HepG2 (cell line): Measurements from ENCODE around the gene CREB3. TPM values are rescaled to one million over a fixed set of nuclear protein-coding genes. Genes with fewer than 3 reads are reported as not detected.

Source experiments
- ATAC-seq: fragments of 200-7000 bp; cut with Tn5 transposase; 3 replicates; pipeline ENCODE4 v1.9.1; 2020; ENCODE audit warnings: mild to moderate bottlenecking, moderate library complexity
- BruUV-seq: library from RNA; stranded (reverse); fragments of 400-500 nt; replicated peaks from 2 replicates; lab custom pipeline; 2021; lab: Mats Ljungman, UMichigan
- CTCF ChIA-PET: fragments of 300-600 bp; formaldehyde crosslinking; extraction: SDS; loops from one replicate; lab custom pipeline; 2021; ENCODE audit warnings: low total read pairs, inconsistent platforms, low intra/inter-chr PET ratio; lab: Yijun Ruan, JAX
- POLR2A ChIA-PET: fragments of 350-600 bp; sonication (Branson Sonifier 250); formaldehyde crosslinking; loops from one replicate; lab custom pipeline; 2020; ENCODE audit warnings: antibody characterized with exemption, inconsistent platforms; lab: Yijun Ruan, JAX
- DNase-seq: peaks from one replicate; pipeline ENCODE4 v3.0.0-alpha.2; 2015; ENCODE audit warnings: low spot score
- FAIRE-seq: peaks from 3 replicates; lab custom pipeline; 2011; peaks lifted over from hg19 to GRCh38; lab: Jason Lieb, UNC
- H2AFZ ChIP-seq: one replicate; pipeline ENCODE4 v1.6.1; 2011; ENCODE audit warnings: low read length, inconsistent platforms
- H3K27ac ChIP-seq: fragments of 300-600 bp; 3 replicates; pipeline ENCODE4 v1.8.0; 2011; ENCODE audit warnings: mixed run types, mild to moderate bottlenecking, mixed read lengths, low read length, inconsistent platforms; ENCODE audit not compliant: insufficient read depth; ENCODE audit errors: extremely low read length
- H3K27me3 ChIP-seq, 2 experiments: fragments of 200-600 bp in 1 of 2; 2 replicates in 1 of 2; 3 replicates in 1 of 2; pipeline versions ENCODE4 v1.6.0 to v1.8.0; 2011; ENCODE audit warnings: low read length in 2 of 2, mild to moderate bottlenecking in 2 of 2, moderate library complexity in 2 of 2, inconsistent platforms in 1 of 2; ENCODE audit not compliant: insufficient read depth in 2 of 2, control insufficient read depth in 1 of 2
- H3K36me3 ChIP-seq, 2 experiments: fragments of 200-600 bp in 1 of 2; replicated peaks in 1 of 2; 2 replicates in 1 of 2; 3 replicates in 1 of 2; pipeline versions ENCODE4 v1.5.1 to v1.8.0; 2011; ENCODE audit warnings: low read length in 2 of 2, inconsistent platforms in 1 of 2; ENCODE audit not compliant: insufficient read depth in 2 of 2, control insufficient read depth in 1 of 2
- H3K4me1 ChIP-seq: 2 replicates; pipeline ENCODE4 v1.5.1; 2012; ENCODE audit warnings: low read length, inconsistent platforms; ENCODE audit not compliant: insufficient read depth
- H3K4me2 ChIP-seq: 2 replicates; pipeline ENCODE4 v1.6.0; 2011; ENCODE audit warnings: low read depth, low read length, inconsistent platforms
- H3K4me3 ChIP-seq, 3 experiments: fragments of 200-600 bp in 1 of 3; sonication (generic), shearing (Covaris generic) in 1 of 3; replicated peaks in 1 of 3; 2 replicates each; pipeline ENCODE4 v1.5.1; 2011 to 2016; ENCODE audit warnings: low read length in 3 of 3, inconsistent platforms in 2 of 3, low read depth in 2 of 3, mild to moderate bottlenecking in 2 of 3, control low read depth in 1 of 3, mixed read lengths in 1 of 3; ENCODE audit not compliant: insufficient read depth in 1 of 3
- H3K79me2 ChIP-seq: one replicate; pipeline ENCODE4 v1.6.1; 2011; ENCODE audit warnings: low read length, inconsistent platforms; ENCODE audit not compliant: insufficient read depth
- H3K9ac ChIP-seq: 2 replicates; pipeline ENCODE4 v1.6.0; 2011; ENCODE audit warnings: mild to moderate bottlenecking, low read depth, low read length, inconsistent platforms; ENCODE audit not compliant: insufficient read depth
- H3K9me3 ChIP-seq: 2 replicates; pipeline ENCODE4 v1.5.1; 2012; ENCODE audit warnings: mild to moderate bottlenecking, low read length
- H4K20me1 ChIP-seq: 2 replicates; pipeline ENCODE4 v1.6.0; 2011; ENCODE audit warnings: inconsistent platforms, mild to moderate bottlenecking, low read length, moderate library complexity; ENCODE audit not compliant: insufficient read depth
- CAMTA2 ChIP-seq: sonication (generic); formaldehyde crosslinking; IDR thresholded peaks from 2 replicates; pipeline ENCODE4 v1.4.0; 2020; ENCODE audit warnings: mild to moderate bottlenecking, missing genetic modification reagents, borderline replicate concordance
- KLF9 ChIP-seq: IDR thresholded peaks from 2 replicates; pipeline ENCODE4 v1.6.1; 2016; ENCODE audit warnings: low read depth
- MAFF ChIP-seq: IDR thresholded peaks from 2 replicates; pipeline ENCODE4 v1.6.1; 2011; ENCODE audit warnings: low read depth, low read length, improper control_type of control experiment
- MAFK ChIP-seq, 2 experiments: IDR thresholded peaks in 1 of 2; conservative IDR thresholded peaks in 1 of 2; 2 replicates each; pipeline ENCODE4 v1.6.1; 2011; ENCODE audit warnings: improper control_type of control experiment in 2 of 2, low read length in 2 of 2
- NCOA1 ChIP-seq: sonication (generic); formaldehyde crosslinking; IDR thresholded peaks from 2 replicates; pipeline ENCODE4 v1.9.0; 2021; ENCODE audit warnings: missing genetic modification reagents
- PAWR ChIP-seq: sonication (generic); formaldehyde crosslinking; IDR thresholded peaks from 2 replicates; pipeline ENCODE4 v1.4.0; 2020; ENCODE audit warnings: missing genetic modification reagents, mild to moderate bottlenecking, borderline replicate concordance
- RFX5 ChIP-seq: IDR thresholded peaks from 2 replicates; pipeline ENCODE4 v1.6.1; 2011; ENCODE audit warnings: low read depth, low read length, improper control_type of control experiment
- SIX4 ChIP-seq: sonication (generic); formaldehyde crosslinking; IDR thresholded peaks from 2 replicates; pipeline ENCODE4 v1.4.0; 2020; ENCODE audit warnings: missing genetic modification reagents
- SOX13 ChIP-seq, 3 experiments: fragments of 450-650 bp in 1 of 3; sonication (generic) in 1 of 3; formaldehyde crosslinking in 1 of 3; IDR thresholded peaks in 2 of 3; conservative IDR thresholded peaks in 1 of 3; 2 replicates each; pipeline versions ENCODE4 v1.5.0 to v1.6.1; 2016 to 2020; ENCODE audit warnings: antibody characterized with exemption in 1 of 3, mild to moderate bottlenecking in 1 of 3, missing compliant biosample characterization in 1 of 3, missing genetic modification reagents in 1 of 3, moderate library complexity in 1 of 3
- TAF15 ChIP-seq: fragments of 200-400 bp; formaldehyde crosslinking; IDR thresholded peaks from one replicate; pipeline ENCODE4 v1.6.1; 2018; ENCODE audit warnings: mild to moderate bottlenecking, low read depth, low read length; ENCODE audit not compliant: poor library complexity, severe bottlenecking
- TEAD2 ChIP-seq: sonication (generic); formaldehyde crosslinking; IDR thresholded peaks from 2 replicates; pipeline ENCODE4 v1.9.0; 2021; ENCODE audit warnings: missing genetic modification reagents
- ZKSCAN8 ChIP-seq: IDR thresholded peaks from 2 replicates; pipeline ENCODE4 v1.6.1; 2016; ENCODE audit warnings: borderline replicate concordance, missing genetic modification reagents, missing compliant biosample characterization
- ZNF10 ChIP-seq: sonication (generic); formaldehyde crosslinking; IDR thresholded peaks from 2 replicates; pipeline ENCODE4 v1.4.0; 2020; ENCODE audit warnings: mild to moderate bottlenecking, low read depth, missing genetic modification reagents, borderline replicate concordance
- ZNF687 ChIP-seq: sonication (generic); formaldehyde crosslinking; IDR thresholded peaks from 2 replicates; pipeline ENCODE4 v1.5.1; 2020; ENCODE audit warnings: mild to moderate bottlenecking, missing genetic modification reagents, moderate library complexity
- ZSCAN9 ChIP-seq: IDR thresholded peaks from 2 replicates; pipeline ENCODE4 v1.6.1; 2016; ENCODE audit warnings: borderline replicate concordance
- WGBS: methylation state at CpG from one replicate; pipeline ENCODE4 v1.1.6; 2017; ENCODE audit warnings: low lambda C conversion rate; 5-methylcytosine and 5-hydroxymethylcytosine counted together
- in situ Hi-C: cut with HindIII; loops from 2 replicates; pipeline ENCODE4 v1.10.0; 2017; ENCODE audit warnings: low pct_unique_long_range_greater_than_20kb; ENCODE audit not compliant: extremely low pct_ligation_motif_present
- intact Hi-C: fragments of 100-400 bp; cut with micrococcal nuclease; formaldehyde crosslinking; loops from one replicate; pipeline ENCODE4 v1.10.0; 2022; ENCODE audit not compliant: unreplicated experiment
- polyA plus RNA-seq, 8 experiments: library from polyadenylated mRNA; depleted of rRNA in 3 of 8; stranded (reverse) in 7 of 8; unstranded in 1 of 8; fragments of >200 nt; fragmentation: Illumina TruSeq in 4 of 8; extraction: Trizol in 4 of 8; gene quantifications; 2 replicates each; pipeline versions ENCODE4 v1.2.1 to v1.2.3, GENCODE V29; 2011 to 2016; ENCODE audit warnings: low read depth in 4 of 8, missing spikeins in 1 of 8, mixed read lengths in 1 of 8; ENCODE audit not compliant: insufficient read depth in 1 of 8
- total RNA-seq, 5 experiments: library from RNA; depleted of rRNA; stranded (reverse); fragments of >200 nt; fragmentation: Illumina TruSeq; extraction: Trizol; gene quantifications; 2 replicates each; pipeline ENCODE4 v1.2.3, GENCODE V29; 2016; ENCODE audit warnings: low read depth in 1 of 5

Gene CREB3
- total and polyA plus RNA-seq, 2 of the 13 experiments (the other 11 are each of a cell fraction or from before 2014, with no cell fraction given): 11.1 to 34.2 TPM

GRCh38 chr9:35767458-35767857 is 35.0 kb downstream of the CREB3 start:
- no peak overlapping the region for H3K9ac ChIP-seq
- no peaks in the 10 kb centered on the region for H3K9me3 ChIP-seq
- H3K27ac ChIP-seq: no peak overlapping the region
- ChIA-PET CTCF (no interaction called here), POLR2A (no interaction called here)
- H4K20me1 ChIP-seq: no peaks in the 10 kb centered on the region
- H3K4me1 ChIP-seq: peaks cover 26% of the 10 kb centered on the region
- intact Hi-C loops: no loop called here
- no peaks in the 10 kb centered on the region for H3K36me3 ChIP-seq
- FAIRE-seq (no peak), ATAC-seq (no peak), DNase-seq (no peak)
- H3K4me3 ChIP-seq: no peak overlapping the region
- H3K4me2 ChIP-seq: no peak overlapping the region
- WGBS: 93% methylated on average over 1 of the region's 1 CpG
- TF ChIP-seq ZSCAN9 (CRISPR knock-in tag) (no peak), MAFF (peak; percentile 56; the same call in 1 of the 2 replicates), SIX4 (CRISPR knock-in tag) (no peak), MAFK (conservative IDR thresholded peaks at IDR 0.05 in 1 of 2, IDR thresholded peaks at IDR 0.05 in 1 of 2; ENCODE audit: low read length in 2 of 2) (peak; percentile 70 to 73)
- H3K79me2 ChIP-seq: peaks cover 14% of the 10 kb centered on the region
- H3K27me3 ChIP-seq: no peaks in the 10 kb centered on the region
- in situ Hi-C loops: no loop called here
- BruUV-seq: no TSS peak
- H2AFZ ChIP-seq: no peak overlapping the region

- H3K27ac ChIP-seq: no peak overlapping the region
- ATAC-seq (no peak), DNase-seq (no peak), FAIRE-seq (no peak)
- no peaks in the 10 kb centered on the region for H3K9me3 ChIP-seq
- no peak overlapping the region for H2AFZ ChIP-seq
- no peaks in the 10 kb centered on the region for H3K36me3 ChIP-seq
- intact Hi-C loops (no loop called here), in situ Hi-C loops (no loop called here)
- TF ChIP-seq ZKSCAN8 (no peak), SOX13 (IDR thresholded peaks at IDR 0.05) (no peak), SOX13 (CRISPR knock-in tag; conservative IDR thresholded peaks at IDR 0.05 in 1 of 2, IDR thresholded peaks at IDR 0.05 in 1 of 2) (no peak), ZNF687 (CRISPR knock-in tag) (no peak), KLF9 (CRISPR knock-in tag) (no peak), PAWR (no peak), CAMTA2 (CRISPR knock-in tag) (no peak), ZNF10 (CRISPR knock-in tag) (no peak), RFX5 (no peak), TAF15 (no peak), TEAD2 (CRISPR knock-in tag) (no peak), NCOA1 (no peak)
- ChIA-PET CTCF (no interaction called here), POLR2A (interaction anchor here (1.9 kb wide), 1 partner anchor 13 kb away, joined by 4 read pairs; no protein-coding TSS in a partner anchor)
- no peak overlapping the region for H3K9ac ChIP-seq
- H3K79me2 ChIP-seq: peaks cover 7% of the 10 kb centered on the region
- H4K20me1 ChIP-seq: no peaks in the 10 kb centered on the region
- no peak overlapping the region for H3K4me2 ChIP-seq
- BruUV-seq: no TSS peak
- peaks cover 36% of the 10 kb centered on the region for H3K4me1 ChIP-seq
- H3K4me3 ChIP-seq: no peak overlapping the region
- WGBS: 100% methylated on average over 1 of the region's 1 CpG
- H3K27me3 ChIP-seq: no peaks in the 10 kb centered on the region
Observed at GRCh38 chr9:35769763-35770162, 37.3 kb downstream of the CREB3 start.
